CD4-positive, alpha-beta T cell treated with Interleukin-17A for 4 hours (primary cell): ENCODE measurements around the gene CHD6.

ENCODE experiments used
- DNase-seq: peaks from one replicate; pipeline ENCODE4 v3.0.0-alpha.2; 2020; ENCODE audit warnings: mixed read lengths

CHD6 gene

GRCh38 chr20:41392295-41392694 lies 225.9 kb downstream of the CHD6 start:
- no peak for DNase-seq

DNA sequence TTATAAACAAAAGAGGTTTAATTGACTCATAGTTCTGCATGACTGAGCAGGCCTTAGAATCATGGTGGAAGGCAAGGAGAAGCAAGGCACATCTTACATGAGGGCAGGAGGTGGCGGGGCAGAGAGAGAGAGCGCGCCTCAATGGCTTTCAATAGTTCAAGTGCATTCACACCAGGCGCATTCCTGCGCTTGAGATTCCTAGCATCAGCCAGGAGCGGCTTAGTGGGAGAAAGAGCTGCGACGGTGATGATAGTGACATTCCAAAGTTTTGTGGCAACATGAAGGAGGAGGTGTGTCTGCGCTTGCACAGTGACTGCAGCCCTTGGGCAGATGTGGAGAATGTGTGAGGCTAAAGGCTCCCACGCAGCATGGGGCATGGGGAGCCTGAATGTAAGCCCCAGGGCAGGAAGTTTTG lies 226.6 kb downstream of the CHD6 start:
- DNase-seq, result no peak

GRCh38 chr20:41390889-41391288 lies 227.3 kb downstream of the CHD6 start:
- no peak for DNase-seq

DNA sequence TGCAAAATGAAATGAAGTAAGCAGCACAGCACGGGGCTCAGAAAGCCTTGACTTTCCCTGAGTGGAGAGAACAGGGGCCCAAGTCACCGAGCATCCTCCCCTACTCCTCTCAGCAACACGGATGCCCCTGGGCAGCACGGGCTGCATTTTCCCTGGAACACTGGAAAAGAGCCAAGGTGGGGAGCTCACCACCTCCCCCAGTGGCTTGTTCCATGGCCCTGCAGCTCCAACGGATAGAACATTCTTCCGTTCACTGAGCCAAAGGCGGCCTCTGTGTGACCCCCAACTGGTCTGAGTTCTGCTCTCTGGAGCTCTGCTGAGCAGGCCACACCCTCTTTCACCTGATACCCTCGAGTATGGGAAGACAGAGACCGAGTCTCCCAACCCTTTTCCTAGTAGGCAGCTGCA lies 230.7 kb downstream of the CHD6 start:
- DNase-seq, result no peak

DNA sequence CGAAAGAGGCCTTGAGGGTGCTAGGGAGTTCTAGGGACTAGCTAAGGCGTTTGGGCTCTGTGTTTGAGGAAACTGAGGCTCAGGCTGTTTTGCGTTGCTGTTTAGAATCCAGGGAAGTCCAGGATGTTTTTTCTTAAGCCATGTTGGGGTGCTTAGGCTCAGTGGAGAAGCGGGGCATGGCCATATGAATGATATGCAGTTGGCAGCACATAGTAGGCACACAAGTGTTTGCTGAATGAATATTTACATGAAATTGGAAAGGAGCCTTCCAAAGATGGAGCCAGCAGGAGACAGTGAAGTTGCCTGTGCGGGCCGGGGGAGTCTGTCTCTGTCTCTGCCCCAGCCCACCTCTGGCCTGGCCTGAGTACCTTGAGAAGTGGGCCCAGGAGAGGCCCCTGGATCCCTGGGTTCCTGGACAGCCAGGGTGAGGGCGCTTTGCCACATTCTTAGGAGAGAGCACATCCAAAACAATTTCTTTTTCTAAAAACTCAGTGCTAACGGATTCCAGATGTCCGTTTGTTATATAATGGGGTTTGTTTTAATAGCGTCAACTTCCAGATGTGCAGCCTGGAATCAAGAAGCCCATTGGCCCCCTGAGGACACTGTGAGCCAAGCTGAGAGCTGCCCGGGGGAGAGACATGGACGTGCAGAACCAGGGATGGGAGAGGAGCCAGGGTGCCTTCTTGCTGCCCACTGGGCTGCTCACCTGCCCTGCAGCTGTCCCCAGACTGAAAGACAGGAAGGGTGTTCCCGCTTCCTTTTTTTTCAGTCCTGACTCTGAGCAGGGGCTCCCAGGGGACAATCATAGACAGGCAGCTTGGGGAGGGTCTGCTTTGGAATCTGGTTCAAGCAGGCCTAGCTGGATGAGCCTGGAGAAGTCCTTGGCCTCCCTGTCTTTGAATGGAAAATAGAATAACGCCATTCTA lies 231.4 kb downstream of the CHD6 start:
- DNase-seq, result no peak

DNA sequence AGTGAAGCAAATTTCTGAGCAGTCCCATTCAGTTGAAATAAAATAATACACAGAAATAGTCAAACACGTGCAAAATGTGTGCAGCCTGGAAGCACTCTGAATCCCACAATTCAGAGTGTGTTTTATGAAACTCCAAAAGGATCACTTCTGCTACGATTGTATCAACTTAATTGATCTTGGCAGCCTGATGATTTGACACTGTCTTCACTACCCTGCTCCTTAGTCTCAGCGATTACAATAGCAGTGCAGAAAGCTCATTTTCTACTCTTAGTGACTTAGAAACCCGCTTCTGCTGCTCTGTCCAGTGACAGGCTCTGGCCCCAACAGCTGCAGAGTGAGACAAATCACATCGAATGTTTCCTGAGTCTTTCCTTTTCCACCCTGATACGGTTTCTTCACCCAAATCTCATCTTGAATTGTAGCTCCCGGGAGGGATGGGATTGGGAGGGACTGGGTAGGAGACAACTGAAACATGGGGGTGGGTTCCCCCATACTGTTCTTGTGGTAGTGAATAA lies 235.3 kb downstream of the CHD6 start:
- no peak for DNase-seq

DNA sequence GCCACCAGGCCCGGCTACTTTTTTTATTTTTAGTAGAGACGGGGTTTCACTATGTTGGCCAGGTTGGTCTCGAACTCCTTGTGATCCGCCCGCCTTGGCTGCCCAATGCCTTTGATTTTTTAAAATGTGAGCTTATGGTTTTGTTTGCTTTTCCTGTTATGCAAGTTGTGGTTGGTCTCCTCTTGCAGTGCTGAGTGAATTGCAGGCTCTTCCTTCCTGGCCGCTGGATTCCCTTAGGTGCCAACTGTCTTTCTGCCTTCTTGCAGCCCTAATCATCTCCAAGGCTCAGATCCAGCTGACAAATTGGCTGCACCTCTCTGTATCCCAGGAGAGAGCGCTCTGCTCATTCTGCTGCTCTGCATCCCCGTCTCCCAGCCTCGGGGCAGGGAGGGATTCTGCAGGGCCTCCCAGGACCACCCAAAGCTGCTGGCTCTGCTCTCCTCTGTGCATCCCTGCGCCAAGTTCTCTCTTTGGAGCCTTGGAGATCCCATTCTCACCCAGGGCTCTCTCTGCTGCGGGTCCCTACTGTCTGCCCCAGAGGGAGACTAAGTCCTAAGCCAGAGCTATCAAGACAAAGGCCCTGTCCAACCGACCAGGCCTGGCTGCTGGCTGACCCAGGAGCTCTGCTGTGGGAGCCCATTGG lies 237.5 kb downstream of the CHD6 start:
- DNase-seq, result no peak

DNA sequence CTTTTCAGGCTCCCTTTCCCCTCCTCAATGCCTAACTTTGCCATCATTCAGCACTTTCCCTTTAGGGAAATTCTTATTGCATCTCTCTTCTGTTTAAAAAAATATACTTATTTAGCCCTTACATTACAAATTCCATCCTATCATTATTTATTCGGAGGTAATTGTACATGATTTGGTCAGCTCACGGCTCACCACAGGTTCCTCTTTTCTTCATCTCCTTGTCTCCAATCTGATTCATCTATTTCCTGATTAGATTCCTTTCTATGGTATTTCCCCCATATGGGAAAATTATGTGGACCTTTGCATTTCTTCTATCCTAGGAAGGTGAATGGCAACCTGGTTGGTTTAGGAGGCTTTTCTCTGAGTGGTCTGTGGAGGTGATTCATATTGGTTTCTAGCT lies 238.6 kb downstream of the CHD6 start:
- DNase-seq, result no peak

GRCh38 chr20:41377275-41377674 lies 240.9 kb downstream of the CHD6 start:
- no peak for DNase-seq

DNA sequence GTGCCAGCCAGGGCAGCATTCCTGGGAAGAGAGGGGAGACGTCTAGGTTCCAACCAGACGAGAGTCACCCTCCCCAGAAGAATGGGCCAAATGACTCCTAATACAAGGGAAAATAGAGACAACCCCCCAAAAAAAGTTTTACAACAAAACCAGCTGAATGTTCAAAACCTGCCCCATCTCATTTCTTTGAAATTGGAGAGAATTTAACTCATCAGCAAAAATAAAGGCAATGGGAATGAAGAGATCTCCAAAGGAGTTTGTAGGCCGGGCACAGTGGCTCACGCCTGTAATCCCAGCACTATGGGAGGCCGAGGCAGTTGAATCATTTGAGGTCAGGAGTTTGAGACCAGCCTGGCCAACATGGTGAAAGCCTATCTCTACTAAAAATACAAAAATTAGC lies 241.8 kb downstream of the CHD6 start:
- no peak for DNase-seq

- no peak for DNase-seq
These were observed 242.3 kb downstream of the CHD6 start for GRCh38 chr20:41375846-41376245.

GRCh38 chr20:41373931-41374920 lies 244.0 kb downstream of the CHD6 start:
- DNase-seq, result no peak

- no peak for DNase-seq
These were observed 244.9 kb downstream of the CHD6 start for GRCh38 chr20:41373251-41373783.

DNA sequence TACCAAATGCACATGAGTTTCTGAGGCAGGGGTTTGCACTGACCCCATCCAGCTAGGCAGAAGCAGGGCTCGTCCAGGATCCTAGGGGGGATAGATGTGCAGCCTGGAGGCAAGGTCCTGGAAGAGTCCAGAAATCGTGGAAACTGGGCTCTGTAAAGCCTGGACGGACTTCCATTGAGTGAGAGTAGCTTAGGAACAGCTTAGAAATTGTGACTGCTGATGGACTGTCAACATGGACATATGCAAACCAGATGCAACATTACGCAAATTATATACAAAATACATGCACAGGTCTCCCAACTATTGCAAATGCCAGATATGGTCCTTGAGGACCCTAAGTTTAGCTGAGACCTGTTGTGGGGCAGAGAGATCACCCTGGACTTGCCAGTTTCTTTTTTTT lies 246.8 kb downstream of the CHD6 start:
- DNase-seq, result no peak

DNA sequence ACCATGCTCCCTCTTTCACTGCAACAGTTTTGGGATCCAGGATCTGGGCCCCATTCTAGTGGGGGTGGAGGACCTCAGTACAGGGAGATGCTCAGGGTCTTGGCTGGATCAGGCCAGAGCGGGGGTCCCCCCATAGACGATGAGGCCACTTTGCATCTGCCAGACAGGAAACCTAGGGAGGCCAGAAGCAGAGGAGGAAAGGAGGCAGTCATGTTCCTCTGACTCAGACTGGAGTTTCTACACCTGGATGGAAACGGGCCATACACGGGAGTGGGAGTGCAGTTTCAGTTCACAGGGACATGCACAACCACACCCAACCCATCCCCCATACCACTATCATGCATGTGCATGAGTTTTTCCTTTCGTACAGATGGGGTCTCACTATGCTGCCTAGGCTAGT lies 248.0 kb downstream of the CHD6 start:
- DNase-seq, result no peak

- DNase-seq, result no peak
These were observed 248.5 kb downstream of the CHD6 start for GRCh38 chr20:41369673-41370072.

GRCh38 chr20:41367956-41368355 lies 250.2 kb downstream of the CHD6 start:
- DNase-seq, result no peak

DNA sequence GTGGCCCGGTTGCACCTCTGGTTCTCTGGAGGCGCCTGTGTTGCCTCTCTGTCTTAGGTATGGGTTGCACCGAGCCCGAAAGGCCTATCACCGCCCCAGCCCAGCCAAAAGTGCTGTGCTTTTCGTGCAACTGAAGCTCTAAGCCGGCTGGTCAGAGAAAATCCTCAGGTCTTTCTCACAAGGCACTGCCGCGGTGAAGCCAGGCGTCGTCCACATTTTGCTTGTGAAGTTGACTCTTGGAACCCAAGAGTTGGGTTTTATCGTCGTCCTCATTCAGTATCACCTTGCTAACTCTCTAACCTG lies 250.8 kb downstream of the CHD6 start:
- DNase-seq, result no peak

DNA sequence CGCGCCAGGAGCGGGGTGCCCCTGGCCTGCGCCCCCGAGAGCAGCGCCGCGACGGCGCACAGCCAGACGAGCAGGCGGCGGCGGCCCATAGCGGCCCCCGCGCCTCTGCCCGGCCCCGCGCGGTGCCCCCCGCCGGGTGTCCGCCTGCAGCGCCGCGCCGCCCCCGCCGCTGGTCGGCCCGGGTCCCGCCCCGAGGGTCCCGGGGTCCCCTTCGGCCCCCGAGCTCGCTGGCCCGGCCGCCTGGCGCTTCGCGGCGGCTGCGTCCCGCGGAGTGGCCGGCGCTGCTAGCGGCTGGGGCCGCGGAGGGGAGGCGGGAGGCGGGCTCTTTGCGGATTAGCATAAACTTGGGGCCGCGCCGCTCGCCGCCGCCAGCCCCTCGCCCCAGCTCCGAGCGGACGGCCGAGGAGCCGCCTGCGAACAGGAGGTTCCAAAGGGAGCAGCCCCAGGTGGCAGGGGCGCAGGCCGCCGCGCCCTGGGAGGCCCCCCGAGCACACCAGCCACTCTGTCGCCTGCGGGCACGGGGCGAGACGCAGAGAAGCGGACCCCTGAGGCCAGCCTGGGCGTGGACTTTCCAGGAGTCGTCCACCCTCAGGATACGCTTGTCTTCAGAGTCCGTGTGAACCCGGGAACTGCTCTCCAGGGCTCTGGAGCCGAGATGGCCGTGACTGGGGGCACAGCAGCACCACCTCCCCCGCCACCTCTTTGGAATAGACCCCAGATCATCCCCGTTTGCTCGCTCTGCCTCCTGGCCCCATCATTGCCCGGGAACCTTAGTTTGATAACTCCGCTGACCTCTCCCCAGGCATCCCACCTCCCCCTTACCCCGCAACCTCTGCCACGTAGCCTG lies 251.4 kb downstream of the CHD6 start, which contains the start of gene EMILIN3:
EMILIN3 (minus strand) TSS at position 273 of the 847 bp plus-strand sequence; CDS start at position 89, 184 bp downstream.
- DNase-seq, result no peak

DNA sequence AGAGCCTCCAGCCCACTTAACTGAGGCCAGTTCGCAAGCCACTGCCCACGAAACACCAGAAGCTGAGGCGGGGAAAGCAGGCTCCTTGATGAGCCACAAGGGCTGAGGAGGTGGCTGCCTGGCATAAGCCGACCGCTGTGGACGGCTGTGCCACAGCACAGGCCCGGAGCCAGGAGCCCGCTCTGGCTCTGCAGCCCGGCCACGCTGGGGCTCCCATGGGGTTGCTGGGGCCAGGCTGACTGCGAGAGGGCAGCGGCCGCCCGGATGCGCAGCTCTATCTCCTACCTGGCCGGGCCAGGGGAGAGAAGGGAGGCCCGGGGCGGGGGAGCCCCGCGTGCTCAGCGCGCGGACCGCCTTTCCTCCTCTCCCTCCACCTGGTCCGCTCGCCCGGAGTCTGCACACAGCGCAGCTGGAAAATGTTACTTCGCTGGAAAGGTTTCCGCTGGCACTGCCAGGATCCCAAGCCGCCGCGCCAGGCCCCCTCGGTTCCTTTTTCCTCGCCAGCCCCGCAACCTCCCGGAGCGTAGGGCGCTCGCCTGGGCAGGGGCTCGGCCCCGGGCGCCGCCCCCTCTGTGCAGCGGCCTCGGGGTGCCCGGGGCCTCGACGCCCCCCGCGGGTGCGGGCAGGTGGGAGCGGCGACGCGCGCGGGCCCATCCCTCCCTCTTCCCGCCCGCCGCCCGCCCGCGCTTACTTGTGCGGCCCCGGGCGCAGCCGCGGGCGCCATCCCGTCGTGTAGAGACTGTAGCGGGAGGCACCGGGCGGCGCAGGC lies 252.2 kb downstream of the CHD6 start:
- no peak for DNase-seq
